WTC11 (cell line): ENCODE results near the gene NETO2. TPM values are rescaled to one million over a fixed set of nuclear protein-coding genes. Genes with fewer than 3 reads are reported as not detected.

Source experiments
- ATAC-seq: fragments of 200-7000 bp; cut with Tn5 transposase; 2 replicates; pipeline ENCODE4 v1.10.0; 2021; ENCODE audit warnings: mild to moderate bottlenecking, moderate library complexity
- CTCF ChIA-PET: fragments of 300-600 bp; sonication (Branson Sonifier 250); formaldehyde crosslinking; loops from one replicate; lab custom pipeline; 2021; ENCODE audit warnings: antibody characterized with exemption; lab: Charles Lee
- POLR2A ChIA-PET: fragments of 350-600 bp; sonication (Branson Sonifier 250); formaldehyde crosslinking; loops from one replicate; lab custom pipeline; 2021; ENCODE audit warnings: antibody characterized with exemption; lab: Charles Lee
- DNase-seq: peaks from one replicate; pipeline ENCODE4 v3.0.0; 2021; ENCODE audit warnings: low spot score
- H3K27ac Mint-ChIP-seq: 2 replicates; pipeline ENCODE4 v1.8.0; 2021; ENCODE audit warnings: mixed read lengths
- H3K27me3 Mint-ChIP-seq: 2 replicates; pipeline ENCODE4 v1.8.0; 2021; ENCODE audit warnings: low read depth, mild to moderate bottlenecking, moderate library complexity, mixed read lengths
- H3K36me3 Mint-ChIP-seq: 2 replicates; pipeline ENCODE4 v1.8.0; 2021; ENCODE audit warnings: mixed read lengths
- H3K4me1 Mint-ChIP-seq: 2 replicates; pipeline ENCODE4 v1.8.0; 2022; ENCODE audit warnings: mixed read lengths
- H3K4me3 Mint-ChIP-seq: 2 replicates; pipeline ENCODE4 v1.8.0; 2021; ENCODE audit warnings: mild to moderate bottlenecking, moderate library complexity, mixed read lengths
- H3K9me3 Mint-ChIP-seq: 2 replicates; pipeline ENCODE4 v1.8.0; 2021; ENCODE audit warnings: mixed read lengths
- ERG ChIP-seq: fragments of 250-450 bp; sonication (Bioruptor Pico); IDR thresholded peaks from 2 replicates; pipeline ENCODE4 v1.8.0; 2021; ENCODE audit warnings: mild to moderate bottlenecking
- ETV6 ChIP-seq: sonication (generic); formaldehyde crosslinking; IDR thresholded peaks from 2 replicates; pipeline ENCODE4 v1.8.1; 2022; ENCODE audit warnings: mild to moderate bottlenecking, missing genetic modification reagents
- FOXP4 ChIP-seq: sonication (generic); formaldehyde crosslinking; IDR thresholded peaks from 2 replicates; pipeline ENCODE4 v1.8.0; 2022; ENCODE audit warnings: mild to moderate bottlenecking, missing genetic modification reagents
- GABPB1 ChIP-seq: sonication (generic); formaldehyde crosslinking; IDR thresholded peaks from 2 replicates; pipeline ENCODE4 v1.8.1; 2023; ENCODE audit warnings: mild to moderate bottlenecking, missing genetic modification reagents
- IRF2 ChIP-seq: sonication (generic); formaldehyde crosslinking; IDR thresholded peaks from 2 replicates; pipeline ENCODE4 v1.8.0; 2022; ENCODE audit warnings: low read depth, missing genetic modification reagents, borderline replicate concordance
- SMAD4 ChIP-seq: sonication (generic); formaldehyde crosslinking; IDR thresholded peaks from 2 replicates; pipeline ENCODE4 v1.8.0; 2022; ENCODE audit warnings: mild to moderate bottlenecking, missing genetic modification reagents
- TEAD1 ChIP-seq: sonication (generic); formaldehyde crosslinking; IDR thresholded peaks from 2 replicates; pipeline ENCODE4 v1.8.0; 2022; ENCODE audit warnings: mild to moderate bottlenecking, missing genetic modification reagents
- TEAD4 ChIP-seq: sonication (generic); formaldehyde crosslinking; IDR thresholded peaks from 2 replicates; pipeline ENCODE4 v1.8.0; 2022; ENCODE audit warnings: mild to moderate bottlenecking, missing genetic modification reagents
- ZMAT4 ChIP-seq: fragments of 250-450 bp; sonication (Bioruptor Pico); IDR thresholded peaks from 2 replicates; pipeline ENCODE4 v1.9.0; 2021; ENCODE audit warnings: mild to moderate bottlenecking
- ZNF281 ChIP-seq: sonication (generic); formaldehyde crosslinking; IDR thresholded peaks from 2 replicates; pipeline ENCODE4 v1.8.0; 2023; ENCODE audit warnings: mild to moderate bottlenecking, missing genetic modification reagents
- ZNF396 ChIP-seq: fragments of 250-450 bp; sonication (Bioruptor Pico); IDR thresholded peaks from 2 replicates; pipeline ENCODE4 v1.8.0; 2021; ENCODE audit warnings: mild to moderate bottlenecking, moderate library complexity, borderline replicate concordance
- ZNF423 ChIP-seq: fragments of 250-450 bp; sonication (Bioruptor Pico); IDR thresholded peaks from 2 replicates; pipeline ENCODE4 v2.1.2; 2022; ENCODE audit warnings: mild to moderate bottlenecking, moderate library complexity
- total RNA-seq: library from RNA; stranded (reverse); gene quantifications from 3 replicates; pipeline ENCODE4 v1.2.3, GENCODE V29; 2021
- TF ChIP-seq, protein P1 (sequence below): sonication (generic); formaldehyde crosslinking; IDR thresholded peaks from 2 replicates; pipeline ENCODE4 v1.8.1; 2022; ENCODE audit warnings: low read depth, missing genetic modification reagents, borderline replicate concordance
- TF ChIP-seq, protein P2 (sequence below): sonication (generic); formaldehyde crosslinking; IDR thresholded peaks from 2 replicates; pipeline ENCODE4 v1.8.0; 2022; ENCODE audit warnings: mild to moderate bottlenecking, missing genetic modification reagents
- TF ChIP-seq, protein P3 (sequence below): sonication (generic); formaldehyde crosslinking; IDR thresholded peaks from 2 replicates; pipeline ENCODE4 v1.8.1; 2023; ENCODE audit warnings: mild to moderate bottlenecking, missing genetic modification reagents, moderate library complexity

Gene NETO2
- total RNA-seq, 1 experiment from 2014 or later = 21.8 TPM

DNA sequence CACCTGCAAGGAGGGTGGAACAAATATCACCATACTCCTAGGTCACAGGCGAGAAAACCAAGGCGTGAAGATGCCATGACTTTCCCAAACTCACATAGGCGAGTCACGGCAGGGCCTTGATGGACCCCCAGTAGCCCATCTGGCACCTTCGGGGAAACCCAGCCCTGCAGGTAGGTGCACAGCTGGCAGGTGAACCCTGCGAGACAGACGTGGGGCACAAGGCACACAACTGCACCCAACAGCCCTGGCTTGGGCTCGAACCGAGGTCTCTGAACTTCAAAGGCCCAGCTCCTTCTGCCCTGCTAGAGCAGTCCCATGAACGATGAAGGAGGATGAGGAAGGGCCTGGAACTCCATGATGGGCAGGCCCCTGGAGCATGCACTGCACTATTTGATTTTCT is 92.7 kb downstream of the NETO2 start:
- TF ChIP-seq ZNF281 (CRISPR knock-in tag) (no peak), ZMAT4 (CRISPR knock-in tag) (no peak), SMAD4 (no peak), GABPB1 (CRISPR knock-in tag) (no peak), FOXP4 (no peak), ERG (CRISPR knock-in tag) (no peak), TEAD4 (CRISPR knock-in tag) (no peak), ETV6 (CRISPR knock-in tag) (no peak), TEAD1 (CRISPR knock-in tag) (no peak), IRF2 (CRISPR knock-in tag) (no peak), ZNF396 (no peak), ZNF423 (CRISPR knock-in tag) (no peak)
- TF ChIP-seq, protein P1, sequence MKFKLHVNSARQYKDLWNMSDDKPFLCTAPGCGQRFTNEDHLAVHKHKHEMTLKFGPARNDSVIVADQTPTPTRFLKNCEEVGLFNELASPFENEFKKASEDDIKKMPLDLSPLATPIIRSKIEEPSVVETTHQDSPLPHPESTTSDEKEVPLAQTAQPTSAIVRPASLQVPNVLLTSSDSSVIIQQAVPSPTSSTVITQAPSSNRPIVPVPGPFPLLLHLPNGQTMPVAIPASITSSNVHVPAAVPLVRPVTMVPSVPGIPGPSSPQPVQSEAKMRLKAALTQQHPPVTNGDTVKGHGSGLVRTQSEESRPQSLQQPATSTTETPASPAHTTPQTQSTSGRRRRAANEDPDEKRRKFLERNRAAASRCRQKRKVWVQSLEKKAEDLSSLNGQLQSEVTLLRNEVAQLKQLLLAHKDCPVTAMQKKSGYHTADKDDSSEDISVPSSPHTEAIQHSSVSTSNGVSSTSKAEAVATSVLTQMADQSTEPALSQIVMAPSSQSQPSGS (CRISPR knock-in tag) = no peak
- TF ChIP-seq, protein P2, sequence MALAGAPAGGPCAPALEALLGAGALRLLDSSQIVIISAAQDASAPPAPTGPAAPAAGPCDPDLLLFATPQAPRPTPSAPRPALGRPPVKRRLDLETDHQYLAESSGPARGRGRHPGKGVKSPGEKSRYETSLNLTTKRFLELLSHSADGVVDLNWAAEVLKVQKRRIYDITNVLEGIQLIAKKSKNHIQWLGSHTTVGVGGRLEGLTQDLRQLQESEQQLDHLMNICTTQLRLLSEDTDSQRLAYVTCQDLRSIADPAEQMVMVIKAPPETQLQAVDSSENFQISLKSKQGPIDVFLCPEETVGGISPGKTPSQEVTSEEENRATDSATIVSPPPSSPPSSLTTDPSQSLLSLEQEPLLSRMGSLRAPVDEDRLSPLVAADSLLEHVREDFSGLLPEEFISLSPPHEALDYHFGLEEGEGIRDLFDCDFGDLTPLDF (CRISPR knock-in tag) = no peak
- TF ChIP-seq, protein P3, sequence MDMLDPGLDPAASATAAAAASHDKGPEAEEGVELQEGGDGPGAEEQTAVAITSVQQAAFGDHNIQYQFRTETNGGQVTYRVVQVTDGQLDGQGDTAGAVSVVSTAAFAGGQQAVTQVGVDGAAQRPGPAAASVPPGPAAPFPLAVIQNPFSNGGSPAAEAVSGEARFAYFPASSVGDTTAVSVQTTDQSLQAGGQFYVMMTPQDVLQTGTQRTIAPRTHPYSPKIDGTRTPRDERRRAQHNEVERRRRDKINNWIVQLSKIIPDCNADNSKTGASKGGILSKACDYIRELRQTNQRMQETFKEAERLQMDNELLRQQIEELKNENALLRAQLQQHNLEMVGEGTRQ (CRISPR knock-in tag) = no peak
- no peaks in the 10 kb centered on the region for H3K36me3 Mint-ChIP-seq
- no peak overlapping the region for H3K4me3 Mint-ChIP-seq
- ChIA-PET POLR2A (no interaction called here), CTCF (interaction anchor here (0.6 to 1.0 kb wide), 2 partner anchors 10 to 13 kb away, joined by 3 to 5 read pairs; no protein-coding TSS in a partner anchor)
- no peak for ATAC-seq
- DNase-seq = no peak
- no peaks in the 10 kb centered on the region for H3K9me3 Mint-ChIP-seq
- H3K27me3 Mint-ChIP-seq = no peaks in the 10 kb centered on the region
- peaks cover 3% of the 10 kb centered on the region for H3K4me1 Mint-ChIP-seq
- H3K27ac Mint-ChIP-seq = no peak overlapping the region
